Liver (tissue), 9 donors: ENCODE measurements around the gene RUNDC1. TPM values are rescaled to one million over a fixed set of nuclear protein-coding genes. Genes with fewer than 3 reads are reported as not detected.

ENCODE experiments used
- DNase-seq: peaks from one replicate; pipeline ENCODE4 v3.0.0-alpha.2; 2017; ENCODE audit warnings: low spot score
- H3K27ac ChIP-seq, 2 donors: one replicate each; pipeline ENCODE4 v1.7.0; 2013; ENCODE audit warnings: inconsistent platforms in 2 of 2, low read length in 2 of 2, control low read depth in 1 of 2, low read depth in 1 of 2, mild to moderate bottlenecking in 1 of 2
- H3K27me3 ChIP-seq, 4 donors: one replicate each; pipeline versions ENCODE4 v1.6.1 to v1.7.0; 2013; ENCODE audit warnings: low read length in 3 of 4, inconsistent platforms in 1 of 4, mild to moderate bottlenecking in 1 of 4, moderate library complexity in 1 of 4; ENCODE audit not compliant: control insufficient read depth in 4 of 4, insufficient read depth in 4 of 4
- H3K36me3 ChIP-seq, 4 donors: one replicate each; pipeline versions ENCODE4 v1.6.1 to v1.7.0; 2013; ENCODE audit warnings: low read length in 3 of 4, mild to moderate bottlenecking in 3 of 4, low read depth in 1 of 4, moderate library complexity in 1 of 4; ENCODE audit not compliant: control insufficient read depth in 4 of 4, insufficient read depth in 3 of 4
- H3K4me1 ChIP-seq, 4 donors: one replicate each; pipeline versions ENCODE4 v1.6.1 to v1.7.0; 2013; ENCODE audit warnings: low read length in 3 of 4, mild to moderate bottlenecking in 3 of 4, moderate library complexity in 1 of 4; ENCODE audit not compliant: control insufficient read depth in 4 of 4, insufficient read depth in 4 of 4
- H3K4me3 ChIP-seq, 3 donors: one replicate each; pipeline versions ENCODE4 v1.6.1 to v1.7.0; 2013; ENCODE audit warnings: low read length in 3 of 3, control low read depth in 1 of 3, low read depth in 1 of 3, mild to moderate bottlenecking in 1 of 3
- H3K9ac ChIP-seq, 2 donors: one replicate each; pipeline ENCODE4 v1.7.0; 2013; ENCODE audit warnings: low read length in 2 of 2, mild to moderate bottlenecking in 2 of 2, moderate library complexity in 2 of 2, control low read depth in 1 of 2, low read depth in 1 of 2
- H3K9me3 ChIP-seq, 4 donors: one replicate each; pipeline versions ENCODE4 v1.6.1 to v1.7.0; 2013; ENCODE audit warnings: low read length in 3 of 4; ENCODE audit not compliant: control insufficient read depth in 4 of 4
- EGR1 ChIP-seq, 2 donors: IDR thresholded peaks; 2 replicates each; pipeline ENCODE4 v1.6.1; 2016 to 2018; ENCODE audit warnings: antibody characterized with exemption in 2 of 2, low read depth in 2 of 2
- FOXA1 ChIP-seq: IDR thresholded peaks from 2 replicates; pipeline ENCODE4 v1.6.1; 2016; ENCODE audit warnings: antibody characterized with exemption
- FOXA2 ChIP-seq: IDR thresholded peaks from 2 replicates; pipeline ENCODE4 v1.6.1; 2016; ENCODE audit warnings: antibody characterized with exemption
- GABPA ChIP-seq, 2 donors: IDR thresholded peaks in 1 of 2; conservative IDR thresholded peaks in 1 of 2; 2 replicates each; pipeline ENCODE4 v1.6.1; 2016; ENCODE audit warnings: antibody characterized with exemption in 2 of 2, mild to moderate bottlenecking in 1 of 2, moderate library complexity in 1 of 2
- HNF4A ChIP-seq, 2 donors: conservative IDR thresholded peaks; 2 replicates each; pipeline ENCODE4 v1.6.1; 2016; ENCODE audit warnings: antibody characterized with exemption in 2 of 2, mild to moderate bottlenecking in 2 of 2
- JUND ChIP-seq, 2 donors: IDR thresholded peaks; 2 replicates each; pipeline ENCODE4 v1.6.1; 2016; ENCODE audit warnings: antibody characterized with exemption in 2 of 2
- NR2F2 ChIP-seq: IDR thresholded peaks from 2 replicates; pipeline ENCODE4 v1.6.1; 2016; ENCODE audit warnings: antibody characterized with exemption
- RAD21 ChIP-seq, 2 donors: IDR thresholded peaks; 2 replicates each; pipeline ENCODE4 v1.6.1; 2016; ENCODE audit warnings: antibody characterized with exemption in 2 of 2, mild to moderate bottlenecking in 2 of 2
- RXRA ChIP-seq, 2 donors: IDR thresholded peaks; 2 replicates each; pipeline ENCODE4 v1.6.1; 2017 to 2018; ENCODE audit warnings: antibody characterized with exemption in 2 of 2, mild to moderate bottlenecking in 1 of 2
- SP1 ChIP-seq: IDR thresholded peaks from 2 replicates; pipeline ENCODE4 v1.6.1; 2018; ENCODE audit warnings: antibody characterized with exemption, mild to moderate bottlenecking
- TAF1 ChIP-seq: conservative IDR thresholded peaks from 2 replicates; pipeline ENCODE4 v1.6.1; 2016; ENCODE audit warnings: antibody characterized with exemption, mild to moderate bottlenecking
- WGBS: extraction: QIAGEN DNeasy Blood & Tissue Kit; methylation state at CpG from one replicate; pipeline ENCODE4 v1.1.7; 2013; 5-methylcytosine and 5-hydroxymethylcytosine counted together
- polyA plus RNA-seq, 2 donors: library from polyadenylated mRNA; stranded (reverse) in 1 of 2; unstranded in 1 of 2; fragments of 200-250 nt in 1 of 2; fragments of >200 nt in 1 of 2; fragmentation: Nextera tagmentation in 1 of 2; extraction: Ambion mirVana in 1 of 2; gene quantifications; one replicate each; pipeline versions ENCODE4 v1.2.1 to v1.2.3, GENCODE V29; 2013 to 2015
- total RNA-seq, 2 donors: library from RNA; depleted of rRNA; stranded (reverse); fragments of >200 nt; gene quantifications; one replicate each; pipeline ENCODE4 v1.2.3, GENCODE V29; 2014
- TF ChIP-seq, protein P1 (sequence below): IDR thresholded peaks from 2 replicates; pipeline ENCODE4 v1.6.1; 2016; ENCODE audit warnings: antibody characterized with exemption
- TF ChIP-seq, protein P2 (sequence below): fragments of 150-350 bp; IDR thresholded peaks from 2 replicates; pipeline ENCODE4 v1.5.1; 2017; ENCODE audit warnings: improper control_type of control experiment, low read depth, low read length; ENCODE audit not compliant: missing input control
- TF ChIP-seq, protein P3 (sequence below): IDR thresholded peaks from 2 replicates; pipeline ENCODE4 v1.6.1; 2016; ENCODE audit warnings: antibody characterized with exemption
- donor health status: healthy.
- donor health status: healthy.
- donor health status: healthy.
- donor health status: healthy.
- donor health status: healthy.

The RUNDC1 gene
- total and polyA plus RNA-seq, 4 donors: 2.9 to 8.1 (median 4.4) TPM

DNA sequence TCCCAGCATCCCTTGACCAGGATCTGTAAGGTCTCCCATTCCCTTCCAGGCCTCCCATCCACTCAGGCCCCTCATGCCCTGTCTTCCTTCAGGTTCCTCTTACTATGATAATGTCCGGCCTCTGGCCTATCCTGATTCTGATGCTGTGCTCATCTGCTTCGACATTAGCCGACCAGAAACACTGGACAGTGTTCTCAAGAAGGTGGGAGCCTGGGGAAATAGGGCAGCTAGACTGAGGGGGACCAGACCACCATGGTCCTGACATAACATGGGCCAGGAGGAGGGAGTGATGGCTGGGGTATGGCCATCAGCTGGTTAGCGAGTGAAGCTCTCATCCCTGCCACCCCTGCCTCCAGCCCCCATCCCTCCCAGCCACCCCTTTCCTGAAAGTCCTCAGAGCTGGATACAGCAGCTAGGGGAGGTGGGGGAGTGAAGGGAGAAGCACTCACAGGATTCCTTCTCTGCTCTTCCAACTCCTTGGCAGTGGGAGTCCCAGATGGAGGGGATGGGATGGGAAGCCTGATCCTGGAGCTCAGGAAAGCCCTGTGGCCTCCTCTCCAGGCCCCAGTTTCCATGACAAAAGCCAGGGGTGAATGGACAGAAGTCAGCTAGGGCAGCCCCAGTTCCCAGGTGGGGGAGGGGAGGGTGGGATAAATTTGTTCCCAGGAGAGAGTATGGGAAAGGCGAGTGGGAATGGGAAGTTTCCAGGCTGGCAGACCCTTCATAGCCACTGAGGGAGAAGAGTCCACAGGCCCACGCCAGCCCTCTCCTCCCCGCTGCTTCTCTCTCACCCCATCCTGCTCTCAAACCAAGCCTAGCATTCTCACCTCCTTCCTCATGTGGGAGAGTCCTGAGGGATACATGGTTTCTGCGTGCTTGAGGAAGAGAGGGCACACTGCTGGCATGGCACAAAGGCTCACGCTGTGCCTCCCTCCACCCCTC, 47.0 kb downstream of the RUNDC1 start:
- Histone ChIP-seq H3K9ac (no peak overlapping the region), H3K27ac (no peak overlapping the region), H3K27me3 (no peaks in the 10 kb centered on the region), H3K36me3 (no peaks in the 10 kb centered on the region), H3K4me1 (peaks cover 5 to 26% (median 13%) of the 10 kb centered on the region in 4 donors), H3K4me3 (no peak overlapping the region), H3K9me3 (no peaks in the 10 kb centered on the region)
- WGBS: 86% methylated on average over 9 of the region's 9 CpGs
- DNase-seq: no peak
- TF ChIP-seq, protein P1, sequence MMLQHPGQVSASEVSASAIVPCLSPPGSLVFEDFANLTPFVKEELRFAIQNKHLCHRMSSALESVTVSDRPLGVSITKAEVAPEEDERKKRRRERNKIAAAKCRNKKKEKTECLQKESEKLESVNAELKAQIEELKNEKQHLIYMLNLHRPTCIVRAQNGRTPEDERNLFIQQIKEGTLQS: no peak
- TF ChIP-seq JUND (IDR thresholded peaks at IDR 0.05): no peak

DNA sequence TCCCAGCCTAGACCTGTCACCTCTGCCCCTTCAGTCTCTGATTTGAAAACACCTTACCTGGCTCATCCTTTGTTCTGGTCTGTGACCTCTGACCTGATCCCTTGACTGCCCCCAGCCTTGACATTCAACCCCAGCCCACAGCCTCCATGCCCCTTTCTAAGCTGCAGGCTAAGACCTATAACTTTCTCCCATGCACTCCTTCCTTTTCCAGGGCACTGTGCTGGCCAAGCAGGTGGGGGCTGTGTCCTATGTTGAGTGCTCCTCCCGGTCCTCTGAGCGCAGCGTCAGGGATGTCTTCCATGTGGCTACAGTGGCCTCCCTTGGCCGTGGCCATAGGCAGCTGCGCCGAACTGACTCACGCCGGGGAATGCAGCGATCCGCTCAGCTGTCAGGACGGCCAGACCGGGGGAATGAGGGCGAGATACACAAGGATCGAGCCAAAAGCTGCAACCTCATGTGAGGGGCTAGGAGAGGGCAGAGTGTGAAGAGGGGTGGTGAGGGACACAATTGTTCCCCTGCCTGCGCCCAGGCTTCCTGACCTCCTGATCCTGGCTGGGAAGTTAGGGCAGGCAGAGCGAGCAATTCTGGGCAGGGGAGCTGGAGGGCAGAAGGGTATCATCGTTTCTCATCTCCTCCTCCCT, 48.0 kb downstream of the RUNDC1 start:
- Histone ChIP-seq H3K9ac (no peak overlapping the region), H3K27me3 (no peaks in the 10 kb centered on the region), H3K27ac (no peak overlapping the region), H3K36me3 (no peaks in the 10 kb centered on the region), H3K4me1 (peaks cover 4 to 26% (median 12%) of the 10 kb centered on the region in 4 donors), H3K9me3 (no peaks in the 10 kb centered on the region), H3K4me3 (no peak overlapping the region)
- no peak for TF ChIP-seq JUND (IDR thresholded peaks at IDR 0.05)
- no peak for TF ChIP-seq FOXA2
- TF ChIP-seq NR2F2: no peak
- TF ChIP-seq TAF1: no peak
- TF ChIP-seq EGR1 (IDR thresholded peaks at IDR 0.05; ENCODE audit: low read depth in 2 of 2): no peak
- TF ChIP-seq SP1: no peak
- TF ChIP-seq HNF4A (conservative IDR thresholded peaks at IDR 0.05): no peak
- no peak for TF ChIP-seq RAD21 (IDR thresholded peaks at IDR 0.05)
- TF ChIP-seq, protein P2, sequence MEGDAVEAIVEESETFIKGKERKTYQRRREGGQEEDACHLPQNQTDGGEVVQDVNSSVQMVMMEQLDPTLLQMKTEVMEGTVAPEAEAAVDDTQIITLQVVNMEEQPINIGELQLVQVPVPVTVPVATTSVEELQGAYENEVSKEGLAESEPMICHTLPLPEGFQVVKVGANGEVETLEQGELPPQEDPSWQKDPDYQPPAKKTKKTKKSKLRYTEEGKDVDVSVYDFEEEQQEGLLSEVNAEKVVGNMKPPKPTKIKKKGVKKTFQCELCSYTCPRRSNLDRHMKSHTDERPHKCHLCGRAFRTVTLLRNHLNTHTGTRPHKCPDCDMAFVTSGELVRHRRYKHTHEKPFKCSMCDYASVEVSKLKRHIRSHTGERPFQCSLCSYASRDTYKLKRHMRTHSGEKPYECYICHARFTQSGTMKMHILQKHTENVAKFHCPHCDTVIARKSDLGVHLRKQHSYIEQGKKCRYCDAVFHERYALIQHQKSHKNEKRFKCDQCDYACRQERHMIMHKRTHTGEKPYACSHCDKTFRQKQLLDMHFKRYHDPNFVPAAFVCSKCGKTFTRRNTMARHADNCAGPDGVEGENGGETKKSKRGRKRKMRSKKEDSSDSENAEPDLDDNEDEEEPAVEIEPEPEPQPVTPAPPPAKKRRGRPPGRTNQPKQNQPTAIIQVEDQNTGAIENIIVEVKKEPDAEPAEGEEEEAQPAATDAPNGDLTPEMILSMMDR: no peak
- no peak for TF ChIP-seq GABPA (IDR thresholded peaks at IDR 0.05 in 1 of 2, conservative IDR thresholded peaks at IDR 0.05 in 1 of 2)
- TF ChIP-seq FOXA1: no peak
- TF ChIP-seq, protein P1: no peak
- TF ChIP-seq, protein P3, sequence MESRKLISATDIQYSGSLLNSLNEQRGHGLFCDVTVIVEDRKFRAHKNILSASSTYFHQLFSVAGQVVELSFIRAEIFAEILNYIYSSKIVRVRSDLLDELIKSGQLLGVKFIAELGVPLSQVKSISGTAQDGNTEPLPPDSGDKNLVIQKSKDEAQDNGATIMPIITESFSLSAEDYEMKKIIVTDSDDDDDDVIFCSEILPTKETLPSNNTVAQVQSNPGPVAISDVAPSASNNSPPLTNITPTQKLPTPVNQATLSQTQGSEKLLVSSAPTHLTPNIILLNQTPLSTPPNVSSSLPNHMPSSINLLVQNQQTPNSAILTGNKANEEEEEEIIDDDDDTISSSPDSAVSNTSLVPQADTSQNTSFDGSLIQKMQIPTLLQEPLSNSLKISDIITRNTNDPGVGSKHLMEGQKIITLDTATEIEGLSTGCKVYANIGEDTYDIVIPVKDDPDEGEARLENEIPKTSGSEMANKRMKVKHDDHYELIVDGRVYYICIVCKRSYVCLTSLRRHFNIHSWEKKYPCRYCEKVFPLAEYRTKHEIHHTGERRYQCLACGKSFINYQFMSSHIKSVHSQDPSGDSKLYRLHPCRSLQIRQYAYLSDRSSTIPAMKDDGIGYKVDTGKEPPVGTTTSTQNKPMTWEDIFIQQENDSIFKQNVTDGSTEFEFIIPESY: no peak
- TF ChIP-seq RXRA (IDR thresholded peaks at IDR 0.05): no peak
- WGBS: 92% methylated on average over 17 of the region's 17 CpGs
- DNase-seq: no peak
